Activated CD4-positive, alpha-beta memory T cell treated with anti-CD3 and anti-CD28 coated beads for 36 hours (primary cell): Measurements from ENCODE around the gene CD14. TPM values are rescaled to one million over a fixed set of nuclear protein-coding genes. Genes with fewer than 3 reads are reported as not detected.
"Not testable (repeated sequence)": the region's sequence is repeated elsewhere in the genome, so short reads cannot be mapped to it uniquely, and the experiment has no call there.

Source experiments
- CTCF ChIA-PET: fragments of 350-600 bp; sonication (Branson Sonifier 250); formaldehyde crosslinking; loops from one replicate; lab custom pipeline; 2021; ENCODE audit warnings: antibody characterized with exemption, inconsistent platforms; lab: Charles Lee
- POLR2A ChIA-PET: fragments of 350-600 bp; sonication (Branson Sonifier 250); formaldehyde crosslinking; loops from one replicate; lab custom pipeline; 2021; ENCODE audit warnings: antibody characterized with exemption; lab: Charles Lee
- DNase-seq: peaks from one replicate; pipeline ENCODE4 v3.0.0-alpha.2; 2020
- H3K27ac Mint-ChIP-seq: one replicate; pipeline ENCODE4 v1.8.0; 2021; ENCODE audit warnings: mixed read lengths
- H3K27me3 Mint-ChIP-seq: one replicate; pipeline ENCODE4 v1.8.0; 2021; ENCODE audit warnings: mixed read lengths
- H3K36me3 Mint-ChIP-seq: one replicate; pipeline ENCODE4 v1.8.0; 2021; ENCODE audit warnings: mixed read lengths
- H3K4me1 Mint-ChIP-seq: one replicate; pipeline ENCODE4 v1.8.0; 2021; ENCODE audit warnings: low read depth, mixed read lengths
- H3K4me3 Mint-ChIP-seq: one replicate; pipeline ENCODE4 v1.8.0; 2021; ENCODE audit warnings: mild to moderate bottlenecking, mixed read lengths
- H3K9me3 Mint-ChIP-seq: one replicate; pipeline ENCODE4 v1.8.0; 2021; ENCODE audit warnings: mixed read lengths
- intact Hi-C: fragments of 100-400 bp; cut with micrococcal nuclease; formaldehyde crosslinking; loops from one replicate; pipeline ENCODE4 v1.15.1; 2023
- total RNA-seq, 2 experiments: library from RNA; stranded (reverse); gene quantifications; one replicate each; pipeline ENCODE4 v1.2.3, GENCODE V29; 2021

Gene CD14
- total RNA-seq, 2 experiments from 2014 or later: 0.39 to 0.62 TPM

GRCh38 chr5:140664030-140664358 is 31.0 kb upstream of the CD14 start:
- Mint-ChIP-seq H3K36me3 (peaks cover 61% of the 10 kb centered on the region), H3K4me3 (peak overlapping the region; percentile 99), H3K27ac (peak overlapping the region; percentile 94), H3K4me1 (peaks cover 27% of the 10 kb centered on the region), H3K27me3 (no peaks in the 10 kb centered on the region), H3K9me3 (no peaks in the 10 kb centered on the region)
- ChIA-PET POLR2A (interaction anchor here (0.9 to 3.9 kb wide), 6 partner anchors 17 to 263 kb away, joined by 4 to 29 read pairs (median 6); partner anchors contain the start of genes ANKHD1, EIF4EBP3, HARS1 and HARS2), CTCF (interaction anchor here (1.3 to 2.9 kb wide), 3 partner anchors 12 to 300 kb away, joined by 3 to 11 read pairs (median 4); partner anchors contain the start of genes HARS1 and HARS2)
- intact Hi-C loops: loop anchor here (1.0 kb wide), 5 partner anchors 17 to 263 kb away; partner anchors contain the start of genes ANKHD1, HARS1, HARS2 and IK
- no peak for DNase-seq

- H3K27me3 Mint-ChIP-seq, CTCF ChIA-PET, DNase-seq, H3K27ac Mint-ChIP-seq, intact Hi-C loops, H3K4me1 Mint-ChIP-seq, H3K4me3 Mint-ChIP-seq, H3K9me3 Mint-ChIP-seq, POLR2A ChIA-PET: not testable (repeated sequence)
- H3K36me3 Mint-ChIP-seq: peaks cover 64% of the 10 kb centered on the region
These were observed 27.4 kb upstream of the CD14 start for GRCh38 chr5:140660371-140660770.

- Mint-ChIP-seq H3K27ac (no peak overlapping the region), H3K27me3 (no peaks in the 10 kb centered on the region), H3K9me3 (no peaks in the 10 kb centered on the region), H3K4me3 (no peak overlapping the region), H3K4me1 (peaks cover 4% of the 10 kb centered on the region), H3K36me3 (peaks cover 73% of the 10 kb centered on the region)
- CTCF ChIA-PET: no interaction called here
- intact Hi-C loops: no loop called here
- POLR2A ChIA-PET: no interaction called here
- no peak for DNase-seq
These were observed 25.9 kb upstream of the CD14 start for GRCh38 chr5:140658870-140659269.

- peaks cover 35% of the 10 kb centered on the region for H3K4me1 Mint-ChIP-seq
- peaks cover 38% of the 10 kb centered on the region for H3K36me3 Mint-ChIP-seq
- POLR2A ChIA-PET: interaction anchor here (0.7 to 2.8 kb wide), 19 partner anchors 8 to 245 kb away, joined by 3 to 29 read pairs (median 5); partner anchors contain the start of genes ANKHD1, APBB3, EIF4EBP3 and HARS1
- H3K27ac Mint-ChIP-seq: peak overlapping the region; percentile 98
- H3K27me3 Mint-ChIP-seq: no peaks in the 10 kb centered on the region
- DNase-seq: no peak
- H3K4me3 Mint-ChIP-seq: peak overlapping the region; percentile 100
- CTCF ChIA-PET: interaction anchor here (0.6 to 2.5 kb wide), 15 partner anchors 9 to 407 kb away, joined by 3 to 18 read pairs (median 3); partner anchors contain the start of genes APBB3, CD14, EIF4EBP3 and SLC35A4
- no peaks in the 10 kb centered on the region for H3K9me3 Mint-ChIP-seq
- intact Hi-C loops: loop anchor here (1.0 kb wide), 4 partner anchors 8 to 53 kb away; partner anchors contain the start of genes HARS1, HARS2, TMCO6 and WDR55
These were observed 14.1 kb upstream of the CD14 start for GRCh38 chr5:140647042-140647419.

- H3K27ac Mint-ChIP-seq: no peak overlapping the region
- peaks cover 47% of the 10 kb centered on the region for H3K4me1 Mint-ChIP-seq
- no peaks in the 10 kb centered on the region for H3K9me3 Mint-ChIP-seq
- ChIA-PET CTCF (interaction anchor here (1.1 to 1.6 kb wide), 2 partner anchors 269 to 270 kb away, joined by 3 to 4 read pairs; no protein-coding TSS in a partner anchor), POLR2A (interaction anchor here (1.0 kb wide), 1 partner anchor 57 kb away, joined by 3 read pairs; the partner anchor contains the start of gene ZMAT2)
- no peak for DNase-seq
- H3K36me3 Mint-ChIP-seq: peaks cover 35% of the 10 kb centered on the region
- intact Hi-C loops: no loop called here
- H3K4me3 Mint-ChIP-seq: no peak overlapping the region
- H3K27me3 Mint-ChIP-seq: no peaks in the 10 kb centered on the region
These were observed 9.7 kb upstream of the CD14 start for GRCh38 chr5:140642718-140643117.

GRCh38 chr5:140641716-140642115 is 8.7 kb upstream of the CD14 start:
- Mint-ChIP-seq H3K9me3 (no peaks in the 10 kb centered on the region), H3K4me3 (no peak overlapping the region), H3K4me1 (peaks cover 45% of the 10 kb centered on the region), H3K27me3 (no peaks in the 10 kb centered on the region), H3K36me3 (peaks cover 35% of the 10 kb centered on the region), H3K27ac (no peak overlapping the region)
- POLR2A ChIA-PET: no interaction called here
- CTCF ChIA-PET: interaction anchor here (0.5 to 1.6 kb wide), 2 partner anchors 73 to 269 kb away, joined by 3 to 4 read pairs; no protein-coding TSS in a partner anchor
- intact Hi-C loops: no loop called here
- no peak for DNase-seq

- Mint-ChIP-seq H3K9me3 (no peaks in the 10 kb centered on the region), H3K27me3 (no peaks in the 10 kb centered on the region), H3K36me3 (peaks cover 25% of the 10 kb centered on the region), H3K27ac (peak within 1 kb of the TSS; percentile 94), H3K4me3 (peak within 1 kb of the TSS; percentile 85), H3K4me1 (peaks cover 41% of the 10 kb centered on the region)
- ChIA-PET CTCF (interaction anchor here (0.6 to 1.3 kb wide), 7 partner anchors 8 to 284 kb away, joined by 3 to 5 read pairs (median 3); partner anchors contain the start of genes HARS2, IK, NDUFA2 and SRA1), POLR2A (interaction anchor here (0.9 to 2.1 kb wide), 6 partner anchors 8 to 239 kb away, joined by 3 to 15 read pairs (median 5); partner anchors contain the start of genes HARS1, HARS2, IK and NDUFA2)
- DNase-seq: peak; percentile 99
- intact Hi-C loops: loop anchor here (1.0 to 5.0 kb wide), 8 partner anchors 8 to 397 kb away; partner anchors contain the start of genes ANKHD1, APBB3, IK and NDUFA2
These were observed 6.4 kb upstream of the CD14 start, which contains the start of gene TMCO6 for GRCh38 chr5:140639148-140639981. TSS of gene TMCO6 (plus strand) at chr5:140639451. CDS start at chr5:140639528, 77 bp downstream.

- H3K4me3 Mint-ChIP-seq: peak overlapping the region; percentile 85
- peak overlapping the region; percentile 94 for H3K27ac Mint-ChIP-seq
- intact Hi-C loops: loop anchor here (1.0 to 5.0 kb wide), 8 partner anchors 8 to 397 kb away; partner anchors contain the start of genes ANKHD1, APBB3, IK and NDUFA2
- CTCF ChIA-PET: interaction anchor here (0.6 to 1.3 kb wide), 5 partner anchors 9 to 214 kb away, joined by 3 to 5 read pairs (median 4); partner anchors contain the start of genes HARS2, IK, NDUFA2 and SRA1
- not testable (repeated sequence) for DNase-seq, H3K9me3 Mint-ChIP-seq, H3K27me3 Mint-ChIP-seq
- peaks cover 20% of the 10 kb centered on the region for H3K36me3 Mint-ChIP-seq
- POLR2A ChIA-PET: interaction anchor here (0.6 to 2.1 kb wide), 6 partner anchors 9 to 238 kb away, joined by 3 to 15 read pairs (median 4); partner anchors contain the start of genes HARS1, HARS2, IK and NDUFA2
- H3K4me1 Mint-ChIP-seq: peaks cover 45% of the 10 kb centered on the region
These were observed 5.8 kb upstream of the CD14 start for GRCh38 chr5:140638898-140639147.

- no peaks in the 10 kb centered on the region for H3K9me3 Mint-ChIP-seq
These were observed 4.6 kb upstream of the CD14 start for GRCh38 chr5:140637371-140638100.

GRCh38 chr5:140635291-140636257 is 2.6 kb upstream of the CD14 start:
- no peaks in the 10 kb centered on the region for H3K27me3 Mint-ChIP-seq
- H3K4me1 Mint-ChIP-seq: peaks cover 40% of the 10 kb centered on the region
- H3K9me3 Mint-ChIP-seq: no peaks in the 10 kb centered on the region
- intact Hi-C loops: loop anchor here (1.0 to 5.0 kb wide), 6 partner anchors 76 to 393 kb away; partner anchors contain the start of gene ANKHD1
- peak overlapping the region; percentile 81 for H3K27ac Mint-ChIP-seq
- DNase-seq: peak; percentile 39
- POLR2A ChIA-PET: interaction anchor here (1.0 to 1.8 kb wide), 3 partner anchors 88 to 391 kb away, joined by 3 to 6 read pairs (median 3); partner anchors contain the start of gene EIF4EBP3
- H3K36me3 Mint-ChIP-seq: peaks cover 3% of the 10 kb centered on the region
- CTCF ChIA-PET: interaction anchor here (0.7 to 2.9 kb wide), 30 partner anchors 12 to 399 kb away, joined by 3 to 30 read pairs (median 4); partner anchors contain the start of genes ANKHD1, EIF4EBP3, IK and NDUFA2
- no peak overlapping the region for H3K4me3 Mint-ChIP-seq

More at GRCh38 chr5:140637371-140638100, 4.6 kb upstream of the CD14 start:
- Mint-ChIP-seq H3K36me3 (peaks cover 16% of the 10 kb centered on the region), H3K27ac (peak overlapping the region; percentile 94), H3K27me3 (no peaks in the 10 kb centered on the region), H3K4me1 (peaks cover 51% of the 10 kb centered on the region), H3K4me3 (no peak overlapping the region)
- DNase-seq: no peak
- POLR2A ChIA-PET: no interaction called here
- intact Hi-C loops: loop anchor here (5.0 kb wide), 1 partner anchor 395 kb away; no protein-coding TSS in a partner anchor
- CTCF ChIA-PET: interaction anchor here (1.0 to 2.2 kb wide), 2 partner anchors 271 to 274 kb away, joined by 4 to 7 read pairs; no protein-coding TSS in a partner anchor
